SK-N-SH (cell line): ENCODE data around the gene LYPD5. TPM values are rescaled to one million over a fixed set of nuclear protein-coding genes. Genes with fewer than 3 reads are reported as not detected.
"Not testable (repeated sequence)": the region's sequence is repeated elsewhere in the genome, so short reads cannot be mapped to it uniquely, and the experiment has no call there.

Source experiments
- CTCF ChIA-PET: fragments of 300-600, 350-600 bp; formaldehyde crosslinking; extraction: SDS; loops from one replicate; lab custom pipeline; 2021; lab: Yijun Ruan, JAX
- POLR2A ChIA-PET: fragments of 350-600 bp; sonication (Branson Sonifier 250); formaldehyde crosslinking; extraction: SDS; loops from one replicate; lab custom pipeline; 2020; ENCODE audit warnings: antibody characterized with exemption, inconsistent platforms; lab: Yijun Ruan, JAX
- DNase-seq: peaks from one replicate; pipeline ENCODE4 v3.0.0; 2012
- H2AFZ ChIP-seq: fragments of 200-600 bp; sonication (generic); 2 replicates; pipeline ENCODE4 v1.8.1; 2016; ENCODE audit warnings: antibody characterized with exemption, mild to moderate bottlenecking, low read depth
- H3F3A ChIP-seq: fragments of 200-600 bp; sonication (generic); replicated peaks from 2 replicates; pipeline ENCODE3; 2016; ENCODE audit warnings: antibody characterized with exemption, mild to moderate bottlenecking; ENCODE audit not compliant: insufficient read depth
- H3K27ac ChIP-seq, 2 experiments: fragments of 200-500 bp in 1 of 2; fragments of 200-600 bp in 1 of 2; sonication (Bioruptor generic) in 1 of 2; sonication (generic), shearing (Covaris generic) in 1 of 2; 2 replicates each; pipeline versions ENCODE4 v1.5.1 to v1.6.1; 2014 to 2016; ENCODE audit warnings: low read depth in 2 of 2, inconsistent platforms in 1 of 2, low read length in 1 of 2, mild to moderate bottlenecking in 1 of 2, mixed read lengths in 1 of 2
- H3K27me3 ChIP-seq: fragments of 200-600 bp; sonication (generic), shearing (Covaris generic); 2 replicates; pipeline ENCODE4 v1.6.1; 2016; ENCODE audit warnings: mixed run types; ENCODE audit not compliant: insufficient read depth
- H3K36me3 ChIP-seq, 2 experiments: fragments of 200-500 bp in 1 of 2; fragments of 200-600 bp in 1 of 2; sonication (Bioruptor generic) in 1 of 2; sonication (generic) in 1 of 2; replicated peaks in 1 of 2; 2 replicates each; pipeline versions ENCODE3 to v1.5.1; 2014 to 2016; ENCODE audit warnings: low read length in 1 of 2, mild to moderate bottlenecking in 1 of 2; ENCODE audit not compliant: insufficient read depth in 2 of 2, control insufficient read depth in 1 of 2
- H3K4me1 ChIP-seq, 2 experiments: fragments of 200-500 bp in 1 of 2; fragments of 200-600 bp in 1 of 2; sonication (Bioruptor generic) in 1 of 2; sonication (generic), shearing (Covaris generic) in 1 of 2; 2 replicates each; pipeline versions ENCODE4 v1.5.1 to v1.6.1; 2014 to 2016; ENCODE audit warnings: low read depth in 1 of 2, low read length in 1 of 2, mixed run types in 1 of 2; ENCODE audit not compliant: insufficient read depth in 2 of 2, control insufficient read depth in 1 of 2
- H3K4me2 ChIP-seq: fragments of 200-600 bp; sonication (generic), shearing (Covaris generic); 2 replicates; pipeline ENCODE4 v1.6.1; 2017; ENCODE audit warnings: mixed run types
- H3K4me3 ChIP-seq, 2 experiments: fragments of 200-500 bp in 1 of 2; fragments of 200-600 bp in 1 of 2; sonication (Bioruptor generic) in 1 of 2; sonication (generic), shearing (Covaris generic) in 1 of 2; 2 replicates each; pipeline versions ENCODE4 v1.5.1 to v1.8.1; 2014 to 2016; ENCODE audit warnings: low read depth in 2 of 2, inconsistent platforms in 1 of 2, low read length in 1 of 2, mild to moderate bottlenecking in 1 of 2, mixed read lengths in 1 of 2, moderate library complexity in 1 of 2
- H3K79me2 ChIP-seq: fragments of 200-600 bp; sonication (generic); 2 replicates; pipeline ENCODE4 v1.8.1; 2017; ENCODE audit warnings: mild to moderate bottlenecking; ENCODE audit not compliant: insufficient read depth
- H3K9ac ChIP-seq: fragments of 200-600 bp; sonication (generic); 2 replicates; pipeline ENCODE4 v1.6.1; 2017; ENCODE audit warnings: mixed run types
- H3K9me2 ChIP-seq: fragments of 200-600 bp; sonication (generic); 2 replicates; pipeline ENCODE4 v1.6.1; 2017; ENCODE audit warnings: mixed run types
- H3K9me3 ChIP-seq: fragments of 200-600 bp; sonication (generic); 2 replicates; pipeline ENCODE4 v1.6.1; 2017; ENCODE audit warnings: mixed run types, mild to moderate bottlenecking, moderate library complexity
- H4K20me1 ChIP-seq: fragments of 200-600 bp; sonication (generic); 2 replicates; pipeline ENCODE4 v1.6.1; 2017; ENCODE audit warnings: mild to moderate bottlenecking, mixed run types; ENCODE audit not compliant: insufficient read depth
- EP300 ChIP-seq, 2 experiments: IDR thresholded peaks; 2 replicates each; pipeline versions ENCODE4 v1.4.0 to v1.6.1; 2012; ENCODE audit warnings: borderline replicate concordance in 1 of 2, low read depth in 1 of 2, low read length in 1 of 2
- FOSL2 ChIP-seq: IDR thresholded peaks from 2 replicates; pipeline ENCODE4 v1.4.0; 2012; ENCODE audit warnings: low read depth, mild to moderate bottlenecking, moderate library complexity, borderline replicate concordance
- GABPA ChIP-seq: IDR thresholded peaks from 2 replicates; pipeline ENCODE4 v1.4.0; 2012; ENCODE audit warnings: low read depth, mild to moderate bottlenecking
- NFIC ChIP-seq: IDR thresholded peaks from 2 replicates; pipeline ENCODE4 v1.4.0; 2012; ENCODE audit warnings: borderline replicate concordance
- NRF1 ChIP-seq: IDR thresholded peaks from 2 replicates; pipeline ENCODE4 v1.6.1; 2012; ENCODE audit warnings: low read depth, mild to moderate bottlenecking, low read length
- PBX3 ChIP-seq: IDR thresholded peaks from 2 replicates; pipeline ENCODE4; 2012
- POLR2AphosphoS5 ChIP-seq: IDR thresholded peaks from 2 replicates; pipeline ENCODE4 v1.6.1; 2012; ENCODE audit warnings: low read depth, low read length
- RFX5 ChIP-seq: IDR thresholded peaks from 2 replicates; pipeline ENCODE4 v1.6.1; 2012; ENCODE audit warnings: mild to moderate bottlenecking, improper control_type of control experiment, low read length
- TCF12 ChIP-seq: IDR thresholded peaks from 2 replicates; pipeline ENCODE4 v1.4.0; 2012
- YY1 ChIP-seq: IDR thresholded peaks from 2 replicates; pipeline ENCODE4 v1.4.0; 2012; ENCODE audit warnings: low read depth, mild to moderate bottlenecking
- ZBTB33 ChIP-seq: IDR thresholded peaks from 2 replicates; pipeline ENCODE4 v1.4.0; 2012; ENCODE audit warnings: low read depth, borderline replicate concordance
- WGBS: methylation state at CpG from one replicate; pipeline ENCODE4 v1.1.6; 2017; ENCODE audit warnings: low lambda C conversion rate; 5-methylcytosine and 5-hydroxymethylcytosine counted together
- polyA plus RNA-seq, 3 experiments: library from polyadenylated mRNA; depleted of rRNA; stranded (reverse); fragments of >200 nt; gene quantifications; 2 replicates each; pipeline ENCODE4 v1.2.3, GENCODE V29; 2012
- TF ChIP-seq, protein P1 (sequence below): fragments of 200-600 bp; sonication (generic); IDR thresholded peaks from 2 replicates; pipeline ENCODE4 v1.6.1; 2017; ENCODE audit warnings: antibody characterized with exemption, mild to moderate bottlenecking, moderate library complexity
- TF ChIP-seq, protein P2 (sequence below): fragments of 150-350 bp; IDR thresholded peaks from 2 replicates; pipeline ENCODE4 v1.6.1; 2017; ENCODE audit warnings: antibody characterized with exemption, low read length, low read depth, borderline replicate concordance
- TF ChIP-seq, protein P3 (sequence below): IDR thresholded peaks from 2 replicates; pipeline ENCODE4 v1.4.0; 2012; ENCODE audit warnings: low read depth

LYPD5 gene
- polyA plus RNA-seq, 1 of the 3 experiments (the other 2 are of a cell fraction), result 0.13 TPM

DNA sequence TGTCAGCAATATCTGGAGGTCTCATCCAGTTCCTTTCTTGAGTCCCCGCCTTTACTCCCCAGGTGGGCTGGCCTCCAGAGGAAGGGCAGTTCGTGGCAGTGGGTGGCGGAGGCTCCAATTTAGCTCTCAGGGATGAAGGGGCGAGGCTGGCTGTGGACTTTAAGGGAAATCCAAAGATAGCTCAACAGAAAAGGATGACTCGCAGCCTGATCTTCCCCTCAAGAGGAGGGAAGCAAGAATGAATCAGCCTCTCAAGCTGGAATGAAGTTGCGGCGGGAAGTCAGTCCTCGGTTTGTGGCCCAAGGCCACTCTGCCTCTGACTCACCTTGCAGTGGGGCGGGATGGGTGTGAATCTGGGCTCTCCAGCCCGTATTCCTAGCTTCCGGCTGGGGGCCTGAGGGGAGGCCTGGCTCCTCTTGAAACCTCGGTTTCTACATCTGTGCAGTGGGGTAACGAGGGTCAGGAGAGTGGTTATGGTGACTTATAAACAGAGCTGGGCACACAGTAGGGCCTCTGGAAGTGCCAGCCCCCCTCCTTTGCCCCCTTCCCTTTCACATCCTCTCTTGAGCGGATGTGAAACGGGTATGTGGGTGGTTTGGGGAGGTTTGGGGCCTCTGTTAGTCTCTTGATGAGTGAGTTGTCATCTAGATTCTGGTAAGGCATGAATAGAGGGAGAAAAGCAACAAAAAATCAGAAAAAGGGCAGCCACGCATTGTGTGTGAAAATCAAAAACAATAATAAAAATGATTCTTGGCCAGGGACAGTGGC, 37.0 kb downstream of the LYPD5 start (continued):
- TF ChIP-seq ZBTB33, result peak; percentile 46; the same call in 1 of the 2 replicates
- peak; percentile 80 for TF ChIP-seq NFIC
- peak; percentile 39; the same call in 1 of the 2 replicates for TF ChIP-seq PBX3
- TF ChIP-seq TCF12, result peak; percentile 82
- peak; percentile 83 for TF ChIP-seq POLR2AphosphoS5

GRCh38 chr19:43764684-43765083, 37.6 kb downstream of the LYPD5 start:
- H3K27me3 ChIP-seq, H3K36me3 ChIP-seq, DNase-seq, H3K9me2 ChIP-seq, H4K20me1 ChIP-seq, POLR2A ChIA-PET, H3K79me2 ChIP-seq, H3K9me3 ChIP-seq, H3K4me3 ChIP-seq: not testable (repeated sequence)
- WGBS, result 70% methylated on average over 8 of the region's 8 CpGs
- Histone ChIP-seq H2AFZ (0 out of 2 replicates have a peak overlapping the region, but pooled peaks have one; percentile 50), H3K4me1 (peaks cover 0 to 21% of the 10 kb centered on the region in 2 experiments; a peak in 3 of 4 replicates), H3K27ac (peak overlapping the region; percentile 11 to 94; a peak in 3 of 4 replicates), H3K4me2 (peak overlapping the region; percentile 41), H3F3A (peaks cover 34% of the 10 kb centered on the region), H3K9ac (peak overlapping the region; percentile 50)
- CTCF ChIA-PET, result interaction anchor here (1.4 to 5.4 kb wide), 4 partner anchors 9 to 21 kb away, joined by 4 to 47 read pairs (median 34); partner anchors contain the start of gene SMG9

- peak overlapping the region; percentile 17; the same call in 1 of the 2 replicates for H3K9ac ChIP-seq
- H2AFZ ChIP-seq, result peak overlapping the region; percentile 53; the same call in 1 of the 2 replicates
- TF ChIP-seq NRF1, result no peak
- TF ChIP-seq, protein P1, sequence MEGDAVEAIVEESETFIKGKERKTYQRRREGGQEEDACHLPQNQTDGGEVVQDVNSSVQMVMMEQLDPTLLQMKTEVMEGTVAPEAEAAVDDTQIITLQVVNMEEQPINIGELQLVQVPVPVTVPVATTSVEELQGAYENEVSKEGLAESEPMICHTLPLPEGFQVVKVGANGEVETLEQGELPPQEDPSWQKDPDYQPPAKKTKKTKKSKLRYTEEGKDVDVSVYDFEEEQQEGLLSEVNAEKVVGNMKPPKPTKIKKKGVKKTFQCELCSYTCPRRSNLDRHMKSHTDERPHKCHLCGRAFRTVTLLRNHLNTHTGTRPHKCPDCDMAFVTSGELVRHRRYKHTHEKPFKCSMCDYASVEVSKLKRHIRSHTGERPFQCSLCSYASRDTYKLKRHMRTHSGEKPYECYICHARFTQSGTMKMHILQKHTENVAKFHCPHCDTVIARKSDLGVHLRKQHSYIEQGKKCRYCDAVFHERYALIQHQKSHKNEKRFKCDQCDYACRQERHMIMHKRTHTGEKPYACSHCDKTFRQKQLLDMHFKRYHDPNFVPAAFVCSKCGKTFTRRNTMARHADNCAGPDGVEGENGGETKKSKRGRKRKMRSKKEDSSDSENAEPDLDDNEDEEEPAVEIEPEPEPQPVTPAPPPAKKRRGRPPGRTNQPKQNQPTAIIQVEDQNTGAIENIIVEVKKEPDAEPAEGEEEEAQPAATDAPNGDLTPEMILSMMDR, result no peak
- no peak for TF ChIP-seq ZBTB33
- no peak for TF ChIP-seq RFX5
- TF ChIP-seq FOSL2, result peak; percentile 47; the same call in 1 of the 2 replicates
- TF ChIP-seq, protein P2, sequence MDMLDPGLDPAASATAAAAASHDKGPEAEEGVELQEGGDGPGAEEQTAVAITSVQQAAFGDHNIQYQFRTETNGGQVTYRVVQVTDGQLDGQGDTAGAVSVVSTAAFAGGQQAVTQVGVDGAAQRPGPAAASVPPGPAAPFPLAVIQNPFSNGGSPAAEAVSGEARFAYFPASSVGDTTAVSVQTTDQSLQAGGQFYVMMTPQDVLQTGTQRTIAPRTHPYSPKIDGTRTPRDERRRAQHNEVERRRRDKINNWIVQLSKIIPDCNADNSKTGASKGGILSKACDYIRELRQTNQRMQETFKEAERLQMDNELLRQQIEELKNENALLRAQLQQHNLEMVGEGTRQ, result no peak
- no peak for TF ChIP-seq YY1
- TF ChIP-seq, protein P3, sequence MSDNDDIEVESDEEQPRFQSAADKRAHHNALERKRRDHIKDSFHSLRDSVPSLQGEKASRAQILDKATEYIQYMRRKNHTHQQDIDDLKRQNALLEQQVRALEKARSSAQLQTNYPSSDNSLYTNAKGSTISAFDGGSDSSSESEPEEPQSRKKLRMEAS, result no peak; the same call in 1 of the 2 replicates
- TF ChIP-seq EP300 (IDR thresholded peaks at IDR 0.05; ENCODE audit: borderline replicate concordance in 1 of 2, low read depth in 1 of 2, low read length in 1 of 2), result peak in 1 of 2 experiments; percentile 28; a peak in 1 of 4 replicates
- TF ChIP-seq GABPA, result no peak
- TF ChIP-seq NFIC, result peak; percentile 68
Observed at GRCh38 chr19:43763473-43763939, 38.7 kb downstream of the LYPD5 start.

More at GRCh38 chr19:43763473-43763939, 38.7 kb downstream of the LYPD5 start:
- no peaks in the 10 kb centered on the region for H3K9me3 ChIP-seq
- 31% methylated on average over 2 of the region's 3 CpGs for WGBS
- no peaks in the 10 kb centered on the region for H3K36me3 ChIP-seq
- H4K20me1 ChIP-seq, result no peaks in the 10 kb centered on the region
- DNase-seq, result no peak
- peaks cover 34% of the 10 kb centered on the region for H3F3A ChIP-seq
- ChIA-PET POLR2A (no interaction called here), CTCF (interaction anchor here (1.0 to 5.3 kb wide), 4 partner anchors 11 to 46 kb away, joined by 3 to 47 read pairs (median 11); no protein-coding TSS in a partner anchor)
- peaks cover 0 to 30% of the 10 kb centered on the region in 2 experiments; a peak in 3 of 4 replicates for H3K4me1 ChIP-seq
- H3K4me2 ChIP-seq, result 0 out of 2 replicates have a peak overlapping the region, but pooled peaks have one; percentile 17
- H3K79me2 ChIP-seq, result no peaks in the 10 kb centered on the region
- no peaks in the 10 kb centered on the region for H3K9me2 ChIP-seq
- H3K27me3 ChIP-seq, result no peaks in the 10 kb centered on the region
- H3K27ac ChIP-seq, result peak overlapping the region in 1 of 2 experiments; percentile 94; a peak in 2 of 4 replicates
- no peak overlapping the region for H3K4me3 ChIP-seq
